COLO829 (cell line): ENCODE results near the gene CYP24A1.

Experiments
- DNase-seq: peaks from one replicate; pipeline ENCODE4 v3.0.0; 2012; ENCODE audit warnings: low spot score

CYP24A1 gene

DNA sequence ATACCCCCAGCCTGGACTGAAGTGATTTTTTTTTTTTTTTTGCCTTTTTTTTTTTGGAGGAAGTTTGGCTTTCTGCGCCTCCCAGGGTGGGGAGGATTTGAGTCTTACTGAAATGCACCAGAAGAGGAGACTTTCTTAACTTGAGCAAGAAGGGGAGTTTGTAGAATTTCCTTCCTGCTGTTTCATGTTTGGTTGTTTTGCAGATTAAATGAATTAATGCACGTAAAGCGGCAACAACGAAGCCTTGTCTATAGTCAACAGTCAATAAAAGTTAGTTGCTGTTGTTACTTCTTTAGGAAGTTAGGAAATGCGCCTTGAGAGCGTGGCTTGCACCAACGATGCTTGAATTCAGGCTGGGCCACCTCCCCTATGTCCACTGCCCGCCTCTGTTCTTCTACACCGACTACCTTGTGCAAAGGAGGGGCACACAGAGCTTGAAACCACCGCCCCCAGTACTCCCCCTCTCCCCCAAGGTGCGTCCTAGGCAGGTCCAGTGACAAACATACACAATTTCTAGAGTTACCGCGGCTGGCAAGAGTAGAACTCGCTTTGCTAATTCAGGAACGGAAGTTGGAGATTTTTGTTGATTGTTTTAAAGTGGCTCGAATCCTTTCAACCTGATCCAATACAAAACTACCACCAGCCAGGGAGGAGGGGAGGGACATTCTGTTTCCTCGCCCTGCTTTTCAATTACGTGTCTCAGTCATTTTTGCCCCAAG is 830 bp upstream of the CYP24A1 start:
- no peak for DNase-seq

DNA sequence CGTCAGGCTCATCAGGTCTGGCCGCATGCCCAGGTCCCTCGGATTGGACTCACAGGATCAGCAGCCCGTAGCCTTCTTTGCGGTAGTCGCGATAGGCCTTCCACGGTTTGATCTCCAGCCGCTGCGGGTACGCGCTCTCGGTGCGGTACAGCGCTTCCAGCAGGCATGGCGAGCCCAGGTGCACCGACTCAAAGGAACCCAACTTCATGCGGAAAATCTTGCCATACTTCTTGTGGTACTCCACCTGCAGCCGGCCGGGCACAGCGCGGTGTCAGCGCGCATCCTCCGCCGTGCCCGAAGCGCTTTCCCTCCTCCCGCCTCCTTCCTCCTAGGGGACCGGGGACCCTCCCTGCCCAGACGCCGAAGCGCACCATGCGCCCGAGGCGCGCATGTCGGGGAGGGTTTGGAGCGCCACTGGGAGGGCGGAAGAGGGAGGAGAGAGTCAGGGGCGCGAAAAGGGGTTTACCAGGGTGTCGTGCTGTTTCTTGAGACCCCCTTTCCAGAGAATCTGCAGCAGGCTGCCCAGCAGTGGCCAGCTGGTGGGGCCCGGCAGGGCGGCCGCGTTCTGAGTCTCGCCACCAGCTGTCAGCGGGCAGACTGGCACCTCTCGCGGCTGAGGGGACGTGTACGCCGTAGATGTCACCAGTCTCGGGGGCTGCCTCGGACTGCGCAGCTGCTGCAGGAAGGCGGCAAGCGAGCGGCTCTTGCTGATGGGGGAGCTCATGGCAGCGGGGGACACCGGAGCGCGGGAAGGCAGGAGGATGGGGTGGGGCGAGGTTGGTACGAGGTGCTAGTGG is 732 bp downstream of the CYP24A1 start:
- DNase-seq = no peak

DNA sequence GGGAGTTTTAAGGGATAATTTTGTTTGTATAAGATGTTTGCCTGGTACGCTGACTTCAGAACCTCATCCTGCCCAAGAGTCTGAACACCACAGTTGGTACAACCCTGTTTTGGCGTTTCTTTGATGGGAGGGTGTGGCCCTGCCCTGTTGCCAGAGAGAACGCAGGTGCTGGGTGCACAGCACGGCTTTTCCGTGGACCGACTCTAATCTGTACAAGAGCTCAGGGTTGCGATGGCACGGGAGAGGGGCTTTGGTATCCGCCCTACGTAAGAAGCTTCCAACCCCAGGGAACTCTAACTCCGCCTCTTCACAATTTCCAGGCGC is 1.3 kb downstream of the CYP24A1 start:
- no peak for DNase-seq

DNA sequence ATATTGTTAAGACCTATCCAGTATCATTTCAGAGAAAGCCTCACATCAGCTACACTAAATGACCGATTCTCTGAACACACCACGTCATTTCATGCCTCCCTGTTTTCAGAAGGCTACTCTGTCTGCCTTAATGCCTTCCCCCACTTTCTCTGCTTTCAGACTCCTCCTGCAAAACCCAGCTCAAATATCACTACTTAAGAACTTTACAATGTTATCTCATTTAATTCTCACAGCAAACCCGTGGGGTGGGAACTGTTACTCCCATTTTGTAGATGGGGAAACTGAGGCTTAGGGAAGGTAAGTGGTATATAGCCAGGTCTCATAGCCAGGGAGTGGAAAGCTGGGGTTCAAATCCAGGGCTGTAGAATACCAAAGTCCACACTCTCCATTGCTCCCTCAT is 2.8 kb downstream of the CYP24A1 start:
- DNase-seq = no peak

DNA sequence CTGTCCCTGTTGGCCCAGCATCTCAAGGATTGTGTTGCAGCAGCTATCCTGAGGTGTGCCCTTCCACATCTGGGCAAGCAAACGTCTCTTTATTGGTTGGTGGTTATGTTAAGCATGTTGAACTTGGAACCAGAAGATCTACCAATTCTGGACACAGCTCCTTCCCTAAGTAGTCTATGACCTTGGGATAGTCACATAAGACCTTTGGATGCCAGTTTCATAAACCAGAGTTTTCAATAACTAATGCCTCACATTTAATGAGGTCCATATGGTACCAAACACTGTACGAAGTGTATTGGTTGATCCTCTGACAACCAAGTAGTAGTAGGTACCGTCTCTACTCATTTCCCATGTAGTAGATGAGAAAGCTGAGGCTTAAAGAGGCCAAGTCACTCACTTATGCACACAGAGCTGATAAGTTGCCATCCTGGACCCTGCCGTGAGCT is 3.7 kb downstream of the CYP24A1 start:
- DNase-seq = no peak

DNA sequence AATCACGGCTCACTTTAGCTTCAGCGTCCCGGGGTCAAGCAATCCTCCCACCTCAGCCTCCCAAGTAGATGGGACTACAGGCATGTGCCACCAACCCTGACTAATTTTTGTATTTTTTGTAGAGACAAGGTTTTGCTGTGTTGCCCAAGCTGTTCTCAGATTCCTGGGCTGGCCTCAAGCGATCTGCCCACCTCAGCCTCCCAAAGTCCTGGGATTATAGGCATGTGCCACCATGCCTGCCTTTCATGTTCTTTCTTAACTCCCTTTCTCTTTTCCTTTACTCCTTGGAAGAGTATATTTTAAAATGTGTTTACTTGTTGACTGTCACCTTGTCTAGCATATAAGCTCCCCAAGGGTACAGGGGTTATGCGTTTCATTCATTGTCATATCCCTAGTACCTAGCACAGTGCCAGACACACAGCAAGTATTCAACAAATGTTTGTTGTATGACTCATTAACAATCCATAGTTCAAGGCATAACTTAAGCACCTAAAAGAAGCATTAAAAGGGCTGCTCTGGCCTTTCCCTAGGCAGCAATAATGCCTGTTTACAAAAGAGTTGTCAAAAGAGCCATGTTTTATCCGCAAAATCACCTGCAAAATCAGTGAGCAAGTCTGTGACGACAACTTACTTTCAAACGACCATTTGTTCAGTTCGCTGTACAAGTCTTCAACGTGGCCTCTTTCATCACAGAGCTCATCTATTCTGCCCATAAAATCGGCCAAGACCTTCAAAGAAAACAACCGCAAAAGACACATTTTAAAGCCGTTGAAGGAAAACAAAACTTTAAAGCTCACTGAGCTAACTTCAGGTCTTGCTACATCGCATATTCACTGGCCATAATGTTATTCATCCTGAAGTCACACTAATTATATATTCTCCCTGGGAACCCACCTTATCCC is 4.6 kb downstream of the CYP24A1 start:
- no peak for DNase-seq

DNA sequence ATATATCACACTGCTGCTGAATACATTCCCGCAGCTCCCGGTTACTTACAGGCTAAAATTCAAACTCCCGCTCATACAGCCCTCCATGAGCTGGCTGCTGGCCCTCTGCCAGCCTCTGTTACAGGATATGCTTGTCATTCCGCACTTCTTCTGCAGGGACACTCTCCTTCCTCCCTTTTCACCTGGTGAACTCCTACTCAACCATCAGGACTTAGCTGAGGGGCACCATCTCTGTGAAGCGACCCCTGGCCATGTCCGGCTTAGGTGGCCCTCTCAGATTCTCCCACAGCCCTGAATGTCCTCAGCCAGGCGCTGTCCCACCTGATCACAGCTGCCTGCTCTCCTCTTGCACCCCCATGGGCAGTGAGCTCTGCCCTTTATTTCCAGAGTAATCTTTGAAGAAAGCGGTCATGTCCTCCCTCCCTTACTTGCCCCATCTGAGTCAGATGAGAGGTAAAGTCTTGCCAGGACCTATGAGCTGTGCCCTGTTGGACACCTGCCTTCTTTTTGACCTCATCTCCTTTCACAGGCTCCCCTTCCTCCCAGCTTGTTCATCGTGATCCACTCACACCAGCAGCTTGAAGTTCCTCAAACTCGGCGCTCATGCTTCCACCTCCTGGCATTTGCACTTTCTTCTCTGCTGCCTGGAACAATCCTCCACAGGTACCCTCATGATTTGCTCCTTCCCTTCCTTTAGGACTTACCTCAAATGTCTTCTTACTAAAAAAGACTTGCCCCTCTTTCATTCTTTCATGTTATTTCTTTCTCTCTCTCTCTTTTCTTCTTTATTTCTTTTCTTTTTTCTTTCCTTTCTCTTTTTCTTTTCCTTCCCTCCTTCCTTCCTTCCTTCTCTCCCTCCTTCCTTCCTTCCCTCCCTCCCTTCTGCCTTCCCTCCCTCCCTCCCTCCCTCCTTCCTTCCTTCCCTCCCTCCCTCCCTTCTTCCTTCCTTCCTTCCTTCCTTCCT is 5.6 kb downstream of the CYP24A1 start:
- DNase-seq = no peak

DNA sequence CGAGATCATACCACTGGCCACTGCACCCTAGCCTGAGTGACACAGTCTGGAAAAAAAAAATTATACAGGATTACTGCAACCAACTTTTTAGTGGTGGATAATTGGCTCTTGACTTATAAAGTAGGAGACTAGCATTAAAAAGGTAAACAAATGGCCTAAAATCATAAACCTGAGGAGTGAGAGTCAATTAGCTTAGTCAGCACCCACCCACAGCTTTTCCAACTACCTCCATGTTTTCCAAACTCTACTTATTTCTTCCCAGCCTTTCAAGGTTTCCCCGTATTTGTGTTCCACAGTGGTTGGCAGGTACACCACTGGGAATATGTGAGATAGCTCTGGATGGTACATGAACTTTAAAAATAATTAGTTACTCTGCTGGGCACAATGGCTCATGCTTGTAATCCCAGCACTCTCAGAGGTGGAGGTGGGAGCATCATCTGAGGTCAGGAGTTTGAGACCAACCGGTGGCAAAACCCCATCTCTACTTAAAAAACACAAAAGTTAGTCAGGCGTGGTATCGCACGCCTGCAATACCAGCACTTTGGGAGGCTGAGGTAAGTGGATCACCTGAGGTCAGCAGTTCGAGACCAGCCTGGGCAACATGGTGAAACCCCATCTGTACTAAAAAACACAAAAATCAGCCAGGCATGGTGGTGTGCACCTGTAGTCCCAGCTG is 6.7 kb downstream of the CYP24A1 start:
- no peak for DNase-seq

DNA sequence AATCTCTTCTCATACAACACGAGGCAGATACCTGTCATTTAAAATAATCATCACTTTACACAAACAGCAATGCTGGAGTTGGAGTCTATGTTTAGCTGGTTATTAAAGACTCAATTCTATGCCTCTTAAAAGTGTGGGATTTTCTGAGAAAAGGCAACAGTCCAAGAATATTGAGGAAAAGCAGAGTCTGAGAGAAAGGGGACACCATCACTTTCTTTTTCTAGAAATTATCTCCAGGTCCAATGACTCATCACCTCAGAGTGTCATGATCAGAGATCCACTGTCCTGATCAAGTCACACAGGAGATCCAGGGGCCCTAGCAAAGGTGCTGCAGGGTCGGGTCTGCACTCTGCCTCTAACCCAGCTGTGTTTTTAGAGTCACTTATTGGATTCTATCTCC is 8.0 kb downstream of the CYP24A1 start:
- DNase-seq = no peak

DNA sequence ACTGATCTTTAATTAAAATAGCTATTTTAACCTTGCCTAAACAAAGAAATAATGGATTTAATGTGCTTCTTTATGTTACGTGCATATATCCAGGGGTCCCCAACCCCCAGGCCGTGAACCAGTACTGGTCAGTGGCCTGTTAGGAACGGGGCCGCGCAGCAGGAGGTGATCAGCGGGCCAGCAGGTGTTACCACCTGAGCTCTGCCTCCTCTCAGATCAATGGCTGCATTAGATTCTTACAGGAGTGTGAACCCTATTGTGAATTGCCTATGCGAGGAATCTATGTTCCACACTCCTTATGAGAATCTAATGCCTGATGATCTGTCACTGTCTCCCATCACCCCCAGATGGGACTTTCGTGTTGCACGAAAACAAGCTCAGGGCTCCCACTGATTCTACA is 8.8 kb downstream of the CYP24A1 start:
- no peak for DNase-seq

DNA sequence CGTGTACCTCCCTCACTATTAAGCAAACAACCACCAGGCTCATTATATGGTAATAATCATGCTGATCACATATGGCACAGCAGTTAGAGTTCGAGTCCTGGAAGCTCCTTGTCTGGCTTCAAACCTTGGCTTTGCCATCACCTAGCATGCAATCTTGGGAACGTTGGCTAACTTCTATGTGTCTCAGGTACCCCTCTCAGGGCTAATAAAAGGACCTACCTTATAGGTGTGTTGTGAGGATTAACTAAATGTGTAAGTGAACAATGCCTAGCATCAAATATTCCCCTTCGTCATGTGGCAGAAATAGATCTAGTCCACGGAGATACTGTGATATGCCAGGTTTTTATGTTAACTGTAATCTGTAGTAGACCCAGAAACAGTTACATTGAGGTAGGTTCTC is 10.4 kb downstream of the CYP24A1 start:
- no peak for DNase-seq

DNA sequence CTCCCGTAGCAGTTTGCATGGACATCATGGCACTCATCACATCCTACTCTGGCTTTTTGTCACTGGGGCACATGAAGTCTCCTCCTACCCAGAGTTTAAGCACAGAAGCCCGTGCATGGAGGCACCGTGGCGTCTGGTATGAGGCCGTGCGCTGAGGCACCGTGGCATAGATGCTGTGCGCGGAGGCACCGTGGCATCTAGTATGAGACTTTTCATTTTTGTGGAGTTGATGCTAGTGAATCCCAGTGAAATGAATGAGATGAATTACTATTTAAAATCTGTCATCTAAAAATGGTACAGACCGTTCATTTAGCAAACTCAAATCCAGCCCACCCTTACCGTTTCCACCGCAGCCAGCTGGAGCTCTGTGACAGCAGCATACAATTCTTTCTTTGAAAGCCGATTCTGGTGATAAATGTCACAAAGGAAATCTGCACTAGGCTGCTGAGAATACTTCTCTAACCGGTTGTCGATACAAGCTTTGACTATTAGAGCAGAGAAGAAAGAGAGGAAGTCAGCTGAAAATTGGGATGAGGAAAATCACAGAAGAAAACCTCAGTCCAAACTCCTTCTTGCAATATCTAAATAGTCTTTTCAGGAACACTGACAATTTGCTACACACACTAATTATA is 11.3 kb downstream of the CYP24A1 start:
- DNase-seq = no peak

DNA sequence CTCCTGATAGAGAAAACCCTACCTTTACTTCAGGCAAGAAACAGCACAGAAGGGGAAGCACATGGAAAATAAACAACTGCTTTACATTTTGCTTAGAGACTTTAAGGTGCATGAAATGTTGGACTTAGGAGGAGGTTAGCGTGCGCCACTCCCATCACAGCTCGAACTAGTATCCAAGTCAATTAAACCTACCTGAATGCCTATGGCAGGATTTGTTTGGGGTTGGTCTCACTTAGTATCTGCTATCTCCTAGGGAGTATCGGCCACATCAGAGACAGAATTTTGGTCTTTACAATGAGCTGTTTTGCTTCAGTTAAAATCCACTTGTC is 12.0 kb downstream of the CYP24A1 start:
- no peak for DNase-seq

DNA sequence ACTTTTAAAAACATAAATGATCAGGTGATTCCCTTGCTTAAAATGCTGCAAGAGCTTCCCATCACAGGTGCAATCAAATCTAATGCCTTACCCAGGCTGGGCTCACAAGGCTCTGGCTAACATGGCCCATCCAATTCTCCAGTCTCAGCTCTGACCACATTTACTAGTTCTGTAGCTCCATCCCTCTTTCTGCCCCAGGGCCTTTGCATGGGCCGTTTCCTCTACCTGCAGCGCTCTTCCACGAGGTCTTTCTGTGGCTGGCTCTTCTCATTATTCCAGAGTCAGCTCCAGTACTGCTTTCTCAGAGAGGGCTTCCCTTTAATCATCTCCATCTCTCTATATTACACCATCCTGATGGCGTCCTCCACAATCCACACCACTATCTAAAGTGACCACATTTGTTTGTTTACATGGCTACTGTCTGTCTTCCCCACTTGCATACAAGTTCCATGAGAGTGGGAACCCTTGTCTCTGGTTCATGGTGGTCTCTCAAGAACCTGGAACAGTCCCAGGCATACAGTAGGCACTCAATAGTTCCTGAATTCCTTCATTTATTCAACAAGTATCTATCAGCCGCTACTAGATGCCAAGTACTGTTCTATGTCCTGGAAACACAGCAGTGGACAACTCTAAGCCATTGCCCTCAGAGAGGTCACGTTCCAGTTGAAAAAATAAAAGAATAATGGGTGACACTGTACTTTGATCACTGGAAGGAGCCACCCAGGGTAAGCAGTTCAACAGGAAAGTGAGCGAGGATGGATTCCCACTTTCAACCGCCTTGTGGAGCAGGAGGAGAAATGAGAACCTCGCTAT is 12.6 kb downstream of the CYP24A1 start:
- DNase-seq = no peak

DNA sequence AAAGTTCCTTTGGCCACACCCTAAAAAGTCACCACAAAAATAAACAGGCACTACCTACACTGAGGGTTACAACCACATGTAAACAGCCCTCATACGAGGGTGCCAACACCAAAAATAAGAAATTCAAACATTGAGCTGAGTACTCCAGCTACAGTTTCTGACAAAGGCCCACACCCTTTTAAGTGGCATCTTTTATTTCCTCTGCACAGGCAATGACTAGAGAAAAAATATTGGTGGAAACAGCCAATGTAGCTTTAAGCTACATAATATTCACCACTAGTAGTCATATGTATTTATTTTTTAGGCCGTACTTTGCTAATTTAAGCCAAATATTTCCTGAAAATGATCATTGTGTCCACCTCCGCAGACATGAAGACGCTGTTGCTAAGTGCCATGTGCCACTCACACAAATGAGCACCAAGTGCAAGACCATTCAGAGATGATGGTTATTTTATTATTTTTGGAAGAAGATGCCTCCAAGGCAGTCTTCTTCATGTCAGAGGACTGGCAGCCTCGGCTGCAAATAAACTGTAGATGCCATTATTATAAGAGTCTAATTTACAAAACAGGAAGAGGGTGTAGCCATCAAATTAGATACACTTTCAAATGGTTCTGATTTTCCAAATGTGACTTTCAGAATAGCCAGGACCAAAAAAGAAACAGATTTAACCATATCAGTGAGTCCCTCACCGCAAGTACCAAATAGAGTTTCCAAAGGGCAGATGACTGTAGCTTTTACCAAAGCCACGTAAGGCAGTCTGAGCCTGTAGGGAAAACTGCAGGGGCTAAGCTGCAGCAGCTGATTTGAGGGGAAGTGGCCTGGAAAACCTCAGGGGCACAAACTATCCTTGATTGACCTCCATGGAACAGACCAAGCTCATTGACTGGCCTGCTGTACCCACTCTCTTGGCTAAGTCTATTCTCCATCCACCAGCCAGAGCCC is 13.4 kb downstream of the CYP24A1 start:
- no peak for DNase-seq

DNA sequence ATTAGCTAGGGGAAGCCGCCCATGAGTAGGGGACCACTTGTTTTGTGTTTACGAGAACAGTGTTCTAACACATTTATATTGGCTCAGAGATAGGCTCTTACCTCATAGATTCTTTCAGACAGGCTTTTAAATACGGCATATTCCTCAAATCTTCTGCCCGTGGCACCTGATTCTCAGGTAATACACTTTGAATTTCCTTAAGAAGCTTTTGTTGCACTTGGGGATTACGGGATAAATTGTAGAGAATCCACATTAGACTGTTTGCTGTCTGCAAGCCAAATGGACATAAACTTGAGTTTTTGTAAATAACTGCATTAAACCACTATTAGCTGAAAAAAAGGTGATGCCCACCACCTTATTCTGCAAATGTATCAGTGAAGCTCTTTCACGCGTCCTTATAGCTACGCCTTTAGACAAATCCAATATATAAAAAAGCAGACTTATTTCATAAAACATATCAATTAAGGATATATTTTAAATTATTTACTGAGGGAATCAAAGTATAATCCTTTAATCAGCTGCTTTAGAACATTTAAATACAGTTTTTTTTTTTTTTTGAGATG is 14.8 kb downstream of the CYP24A1 start:
- DNase-seq = no peak

DNA sequence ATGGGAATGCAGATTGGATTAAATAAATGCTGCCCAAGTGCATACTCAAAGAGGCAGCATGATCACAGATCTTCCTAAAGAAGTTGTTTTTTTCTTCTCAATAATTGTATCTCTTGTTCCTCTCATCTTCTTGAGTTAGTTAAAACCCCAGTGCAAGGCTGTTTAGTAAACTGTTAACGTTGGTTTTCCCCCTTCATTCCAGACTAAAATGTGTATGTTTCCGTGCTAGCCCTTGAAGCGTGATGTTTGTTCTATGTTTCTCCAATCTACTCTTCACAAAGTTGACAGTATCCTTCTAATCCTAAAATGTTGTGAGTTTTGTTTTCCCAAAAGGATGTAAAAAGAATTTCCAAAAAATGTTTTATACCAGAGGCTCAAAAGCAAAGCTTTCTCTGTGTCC is 15.6 kb downstream of the CYP24A1 start:
- no peak for DNase-seq
